ENCODE results near the gene DOCK3.

DNA sequence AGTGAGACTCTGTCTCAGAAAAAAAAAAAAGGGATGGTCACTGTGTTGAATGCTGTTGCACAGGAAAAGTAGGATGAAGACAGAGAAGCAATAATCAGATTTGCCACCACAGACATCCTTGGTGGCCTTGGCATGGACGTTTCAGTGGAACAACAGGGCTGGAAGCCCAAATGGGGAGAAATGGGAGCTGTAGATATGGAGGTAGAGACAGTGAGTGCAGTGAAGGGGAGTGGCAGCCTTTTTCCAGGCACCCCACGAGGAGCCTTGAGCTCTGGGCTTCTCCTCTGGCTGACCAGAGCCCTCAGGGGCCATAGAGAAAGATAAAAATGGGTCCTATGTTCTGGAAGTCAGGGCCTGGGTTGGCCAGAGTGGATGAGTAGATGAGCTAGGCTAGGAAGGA lies 12.3 kb upstream of the DOCK3 start:
- TF ChIP-seq RAD21 (IDR thresholded peaks at IDR 0.05; ENCODE audit: low read length) = no peak
- TF ChIP-seq, protein P1, sequence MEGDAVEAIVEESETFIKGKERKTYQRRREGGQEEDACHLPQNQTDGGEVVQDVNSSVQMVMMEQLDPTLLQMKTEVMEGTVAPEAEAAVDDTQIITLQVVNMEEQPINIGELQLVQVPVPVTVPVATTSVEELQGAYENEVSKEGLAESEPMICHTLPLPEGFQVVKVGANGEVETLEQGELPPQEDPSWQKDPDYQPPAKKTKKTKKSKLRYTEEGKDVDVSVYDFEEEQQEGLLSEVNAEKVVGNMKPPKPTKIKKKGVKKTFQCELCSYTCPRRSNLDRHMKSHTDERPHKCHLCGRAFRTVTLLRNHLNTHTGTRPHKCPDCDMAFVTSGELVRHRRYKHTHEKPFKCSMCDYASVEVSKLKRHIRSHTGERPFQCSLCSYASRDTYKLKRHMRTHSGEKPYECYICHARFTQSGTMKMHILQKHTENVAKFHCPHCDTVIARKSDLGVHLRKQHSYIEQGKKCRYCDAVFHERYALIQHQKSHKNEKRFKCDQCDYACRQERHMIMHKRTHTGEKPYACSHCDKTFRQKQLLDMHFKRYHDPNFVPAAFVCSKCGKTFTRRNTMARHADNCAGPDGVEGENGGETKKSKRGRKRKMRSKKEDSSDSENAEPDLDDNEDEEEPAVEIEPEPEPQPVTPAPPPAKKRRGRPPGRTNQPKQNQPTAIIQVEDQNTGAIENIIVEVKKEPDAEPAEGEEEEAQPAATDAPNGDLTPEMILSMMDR (conservative IDR thresholded peaks at IDR 0.05; ENCODE audit: low read depth, low read length) = no peak
- no peak for TF ChIP-seq CEBPB (IDR thresholded peaks at IDR 0.05; ENCODE audit: low read depth, low read length)
- no peak for TF ChIP-seq SMC3 (IDR thresholded peaks at IDR 0.05; ENCODE audit: low read depth, low read length)
- TF ChIP-seq RFX5 (IDR thresholded peaks at IDR 0.05; ENCODE audit: low read depth, low read length) = no peak
- no peak for TF ChIP-seq RCOR1 (IDR thresholded peaks at IDR 0.05; ENCODE audit: insufficient replicate concordance, low read length)
- TF ChIP-seq NFE2L2 (IDR thresholded peaks at IDR 0.05; ENCODE audit: low read depth, low read length) = no peak
- TF ChIP-seq POLR2A (IDR thresholded peaks at IDR 0.05; ENCODE audit: low read depth, low read length) = no peak
- TF ChIP-seq BHLHE40 (IDR thresholded peaks at IDR 0.05; ENCODE audit: low read depth, low read length) = no peak
- TF ChIP-seq CHD1 (IDR thresholded peaks at IDR 0.05; ENCODE audit: low read depth, low read length) = no peak
- TF ChIP-seq, protein P2, sequence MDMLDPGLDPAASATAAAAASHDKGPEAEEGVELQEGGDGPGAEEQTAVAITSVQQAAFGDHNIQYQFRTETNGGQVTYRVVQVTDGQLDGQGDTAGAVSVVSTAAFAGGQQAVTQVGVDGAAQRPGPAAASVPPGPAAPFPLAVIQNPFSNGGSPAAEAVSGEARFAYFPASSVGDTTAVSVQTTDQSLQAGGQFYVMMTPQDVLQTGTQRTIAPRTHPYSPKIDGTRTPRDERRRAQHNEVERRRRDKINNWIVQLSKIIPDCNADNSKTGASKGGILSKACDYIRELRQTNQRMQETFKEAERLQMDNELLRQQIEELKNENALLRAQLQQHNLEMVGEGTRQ (IDR thresholded peaks at IDR 0.05; ENCODE audit: low read depth, low read length) = no peak
- TF ChIP-seq MAFK (IDR thresholded peaks at IDR 0.05; ENCODE audit: low read depth, low read length) = no peak

Data from IMR-90 (cell line).